Astrocyte (in vitro differentiated cells and primary cell): ENCODE data around the gene WNT7A. TPM values are rescaled to one million over a fixed set of nuclear protein-coding genes. Genes with fewer than 3 reads are reported as not detected.

Experiments used
- DNase-seq: peaks from one replicate; pipeline ENCODE4 v3.0.0-alpha.2; 2010; ENCODE audit warnings: low read depth
- FAIRE-seq: peaks from 2 replicates; lab custom pipeline; 2011; peaks lifted over from hg19 to GRCh38; lab: Jason Lieb, UNC
- H2AFZ ChIP-seq: 2 replicates; pipeline ENCODE4 v1.6.0; 2012; ENCODE audit warnings: low read depth, low read length, inconsistent platforms
- H3K27ac ChIP-seq: 2 replicates; pipeline ENCODE4 v1.5.1; 2011; ENCODE audit warnings: low read depth, low read length, inconsistent platforms
- H3K27me3 ChIP-seq: 2 replicates; pipeline ENCODE4 v1.6.0; 2011; ENCODE audit warnings: low read length, inconsistent platforms; ENCODE audit not compliant: insufficient read depth
- H3K36me3 ChIP-seq: 2 replicates; pipeline ENCODE4 v1.5.1; 2011; ENCODE audit warnings: low read length, inconsistent platforms; ENCODE audit not compliant: insufficient read depth
- H3K4me1 ChIP-seq: 2 replicates; pipeline ENCODE4 v1.5.1; 2011; ENCODE audit warnings: low read length, inconsistent platforms; ENCODE audit not compliant: insufficient read depth
- H3K4me2 ChIP-seq: 2 replicates; pipeline ENCODE4 v1.6.0; 2012; ENCODE audit warnings: low read length, inconsistent platforms
- H3K4me3 ChIP-seq: 2 replicates; pipeline ENCODE4 v1.5.1; 2011; ENCODE audit warnings: low read depth, mild to moderate bottlenecking, low read length, inconsistent platforms; ENCODE audit not compliant: insufficient read depth
- H3K79me2 ChIP-seq: 2 replicates; pipeline ENCODE4 v1.6.0; 2012; ENCODE audit warnings: mild to moderate bottlenecking, low read length, inconsistent platforms; ENCODE audit not compliant: insufficient read depth
- H3K9ac ChIP-seq: 2 replicates; pipeline ENCODE4 v1.6.0; 2012; ENCODE audit warnings: mild to moderate bottlenecking, low read length, inconsistent platforms
- H3K9me3 ChIP-seq: 2 replicates; pipeline ENCODE4 v1.5.1; 2012; ENCODE audit warnings: low read depth, mild to moderate bottlenecking, low read length, inconsistent platforms; ENCODE audit not compliant: insufficient read depth
- H4K20me1 ChIP-seq: 2 replicates; pipeline ENCODE4 v1.6.0; 2012; ENCODE audit warnings: low read length, inconsistent platforms; ENCODE audit not compliant: insufficient read depth
- H3K27ac Mint-ChIP-seq: one replicate; pipeline ENCODE4 v1.8.0; 2021; ENCODE audit warnings: mild to moderate bottlenecking, mixed read lengths; ENCODE audit not compliant: unreplicated experiment
- H3K27me3 Mint-ChIP-seq: one replicate; pipeline ENCODE4 v1.8.0; 2021; ENCODE audit warnings: low read depth, mixed read lengths; ENCODE audit not compliant: unreplicated experiment
- H3K36me3 Mint-ChIP-seq: one replicate; pipeline ENCODE4 v1.8.0; 2021; ENCODE audit warnings: low read depth, mixed read lengths; ENCODE audit not compliant: unreplicated experiment
- H3K4me1 Mint-ChIP-seq: one replicate; pipeline ENCODE4 v1.8.0; 2021; ENCODE audit warnings: low read depth, mixed read lengths; ENCODE audit not compliant: unreplicated experiment
- H3K4me3 Mint-ChIP-seq: one replicate; pipeline ENCODE4 v1.8.0; 2021; ENCODE audit warnings: mild to moderate bottlenecking, moderate library complexity, mixed read lengths; ENCODE audit not compliant: unreplicated experiment
- H3K9me3 Mint-ChIP-seq: one replicate; pipeline ENCODE4 v1.8.0; 2021; ENCODE audit warnings: mild to moderate bottlenecking, mixed read lengths; ENCODE audit not compliant: unreplicated experiment
- EZH2 ChIP-seq: IDR thresholded peaks from 2 replicates; pipeline ENCODE4 v1.6.1; 2012; ENCODE audit warnings: mild to moderate bottlenecking, low read length, inconsistent platforms; ENCODE audit not compliant: insufficient read depth
- total RNA-seq: library from RNA; stranded (reverse); gene quantifications from 2 replicates; pipeline ENCODE4 v1.2.1, GENCODE V29; 2021
- TF ChIP-seq, protein P1 (sequence below): IDR thresholded peaks from 2 replicates; pipeline ENCODE4 v1.5.1; 2011; ENCODE audit warnings: low read depth, mild to moderate bottlenecking, inconsistent platforms, low read length, moderate library complexity; ENCODE audit not compliant: insufficient read depth

WNT7A gene
- total RNA-seq, 1 donor from 2014 or later, result 1.7 TPM

DNA sequence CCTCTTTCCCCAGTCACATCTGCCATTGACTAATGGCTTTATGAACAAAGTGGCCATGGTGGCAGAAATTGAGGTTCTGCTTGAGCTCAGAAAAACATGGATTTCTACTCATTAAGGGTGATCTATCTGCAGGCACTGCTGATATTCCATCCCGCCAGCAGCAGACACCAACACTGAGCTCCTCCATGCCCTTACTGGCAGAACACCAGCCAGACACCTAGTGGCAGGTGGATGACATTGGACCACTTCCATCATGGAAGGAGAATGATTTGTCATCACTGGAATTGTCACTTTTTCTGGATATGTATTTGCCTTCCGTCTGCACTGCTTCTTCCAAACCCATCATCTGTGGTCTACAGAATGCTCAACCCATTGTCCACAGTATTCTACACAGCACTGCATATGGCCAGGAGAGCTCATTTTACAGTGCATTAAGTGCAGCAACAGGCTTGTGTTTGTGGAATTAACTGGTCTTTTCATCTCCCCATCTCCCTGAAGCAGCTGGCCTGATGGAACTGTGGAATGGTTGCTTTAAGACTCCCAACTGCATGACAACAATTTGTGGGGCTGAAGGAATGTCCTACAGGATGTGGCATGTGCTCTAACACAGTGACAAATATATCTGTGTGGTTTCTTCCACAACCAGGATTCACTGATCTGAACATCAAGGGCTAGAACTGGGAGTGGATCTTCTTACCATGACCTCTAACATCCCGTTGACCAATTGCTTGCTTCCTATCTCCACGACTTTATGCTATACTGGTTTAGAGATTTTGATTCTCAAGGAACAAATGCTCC is 103.4 kb downstream of the WNT7A start:
- Histone ChIP-seq H3K27ac (no peak overlapping the region), H3K79me2 (no peaks in the 10 kb centered on the region), H3K9ac (no peak overlapping the region), H3K4me3 (no peak overlapping the region), H3K9me3 (no peaks in the 10 kb centered on the region), H4K20me1 (no peaks in the 10 kb centered on the region), H3K36me3 (no peaks in the 10 kb centered on the region), H2AFZ (no peak overlapping the region), H3K27me3 (no peaks in the 10 kb centered on the region), H3K4me2 (no peak overlapping the region), H3K4me1 (no peaks in the 10 kb centered on the region)
- no peak overlapping the region for H3K27ac Mint-ChIP-seq
- DNase-seq, result no peak
- no peak overlapping the region for H3K4me3 Mint-ChIP-seq
- H3K36me3 Mint-ChIP-seq, result no peaks in the 10 kb centered on the region
- no peak for TF ChIP-seq EZH2
- TF ChIP-seq, protein P1, sequence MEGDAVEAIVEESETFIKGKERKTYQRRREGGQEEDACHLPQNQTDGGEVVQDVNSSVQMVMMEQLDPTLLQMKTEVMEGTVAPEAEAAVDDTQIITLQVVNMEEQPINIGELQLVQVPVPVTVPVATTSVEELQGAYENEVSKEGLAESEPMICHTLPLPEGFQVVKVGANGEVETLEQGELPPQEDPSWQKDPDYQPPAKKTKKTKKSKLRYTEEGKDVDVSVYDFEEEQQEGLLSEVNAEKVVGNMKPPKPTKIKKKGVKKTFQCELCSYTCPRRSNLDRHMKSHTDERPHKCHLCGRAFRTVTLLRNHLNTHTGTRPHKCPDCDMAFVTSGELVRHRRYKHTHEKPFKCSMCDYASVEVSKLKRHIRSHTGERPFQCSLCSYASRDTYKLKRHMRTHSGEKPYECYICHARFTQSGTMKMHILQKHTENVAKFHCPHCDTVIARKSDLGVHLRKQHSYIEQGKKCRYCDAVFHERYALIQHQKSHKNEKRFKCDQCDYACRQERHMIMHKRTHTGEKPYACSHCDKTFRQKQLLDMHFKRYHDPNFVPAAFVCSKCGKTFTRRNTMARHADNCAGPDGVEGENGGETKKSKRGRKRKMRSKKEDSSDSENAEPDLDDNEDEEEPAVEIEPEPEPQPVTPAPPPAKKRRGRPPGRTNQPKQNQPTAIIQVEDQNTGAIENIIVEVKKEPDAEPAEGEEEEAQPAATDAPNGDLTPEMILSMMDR, result no peak
- FAIRE-seq, result no peak
- peaks cover 20% of the 10 kb centered on the region for H3K4me1 Mint-ChIP-seq
- peaks cover 4% of the 10 kb centered on the region for H3K9me3 Mint-ChIP-seq
- H3K27me3 Mint-ChIP-seq, result peaks cover 14% of the 10 kb centered on the region

DNA sequence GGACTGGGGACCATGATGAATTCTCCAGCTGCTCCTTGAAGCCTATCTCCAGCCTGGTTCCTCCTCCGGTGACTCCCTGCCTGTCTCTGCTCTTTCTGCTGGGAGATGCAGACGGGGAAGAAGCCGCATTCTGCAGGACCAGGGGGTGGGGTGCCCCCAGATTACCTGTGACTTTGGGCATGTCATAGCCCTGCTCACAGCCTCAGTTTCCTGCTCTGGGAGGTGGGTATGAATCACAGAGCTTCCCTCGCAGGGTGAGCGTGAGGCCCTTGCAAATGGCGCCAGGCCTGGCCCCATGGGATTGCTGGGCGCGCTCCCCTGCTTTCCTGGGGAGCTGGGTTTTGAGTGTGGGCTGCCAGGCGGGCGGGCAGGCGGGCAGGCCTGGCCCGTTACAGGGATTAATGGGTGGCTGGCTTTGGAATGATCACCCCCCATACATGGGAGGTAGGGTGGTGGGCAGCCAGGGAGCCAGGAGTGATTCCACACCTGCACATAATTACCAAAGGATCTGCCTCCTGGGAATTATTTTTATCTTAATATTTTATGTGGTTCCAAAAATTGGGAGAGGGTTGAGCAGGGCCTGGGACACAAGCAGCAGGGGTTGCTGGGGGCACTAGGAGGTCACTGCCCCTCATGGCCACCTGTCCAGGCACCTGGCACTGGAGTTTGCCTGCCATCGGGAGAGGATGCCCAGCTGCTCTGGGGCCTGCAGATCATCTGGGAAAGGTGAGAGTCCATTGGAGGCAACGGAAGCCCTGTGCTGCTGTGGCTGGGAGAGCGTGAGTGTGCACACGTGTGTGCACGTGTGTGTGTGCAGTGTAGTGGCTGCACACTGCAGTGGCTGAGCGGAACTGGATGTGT is 106.8 kb downstream of the WNT7A start:
- H3K4me1 Mint-ChIP-seq, result peaks cover 15% of the 10 kb centered on the region

More for the DNA sequence above, 106.8 kb downstream of the WNT7A start:
- DNase-seq (no peak), FAIRE-seq (no peak)
- no peak overlapping the region for H2AFZ ChIP-seq
- peaks cover 14% of the 10 kb centered on the region for H3K27me3 Mint-ChIP-seq
- H3K4me3 Mint-ChIP-seq, result no peak overlapping the region
- no peaks in the 10 kb centered on the region for H3K4me1 ChIP-seq
- no peaks in the 10 kb centered on the region for H3K9me3 ChIP-seq
- no peaks in the 10 kb centered on the region for H3K36me3 Mint-ChIP-seq
- TF ChIP-seq EZH2, result no peak
- TF ChIP-seq, protein P1, result no peak
- peaks cover 4% of the 10 kb centered on the region for H3K9me3 Mint-ChIP-seq
- H3K4me3 ChIP-seq, result no peak overlapping the region
- no peaks in the 10 kb centered on the region for H3K79me2 ChIP-seq
- H3K27ac ChIP-seq, result no peak overlapping the region
- H3K4me2 ChIP-seq, result no peak overlapping the region
- H3K9ac ChIP-seq, result no peak overlapping the region
- H3K36me3 ChIP-seq, result no peaks in the 10 kb centered on the region
- no peak overlapping the region for H3K27ac Mint-ChIP-seq
- H3K27me3 ChIP-seq, result no peaks in the 10 kb centered on the region
- no peaks in the 10 kb centered on the region for H4K20me1 ChIP-seq
